HepG2 (cell line): ENCODE measurements around the gene SUPT6H. TPM values are rescaled to one million over a fixed set of nuclear protein-coding genes. Genes with fewer than 3 reads are reported as not detected.
A peak's percentile ranks its signal among the peaks of the same experiment; 100 is the strongest.

Source experiments
- ESRRA ChIP-seq: sonication (generic); formaldehyde crosslinking; IDR thresholded peaks from 2 replicates; pipeline ENCODE4 v1.5.1; 2020; ENCODE audit warnings: mild to moderate bottlenecking, low read depth, missing genetic modification reagents
- GPN1 ChIP-seq: sonication (generic); formaldehyde crosslinking; IDR thresholded peaks from 2 replicates; pipeline ENCODE4 v1.5.1; 2020; ENCODE audit warnings: missing genetic modification reagents, borderline replicate concordance
- HOXA3 ChIP-seq: sonication (generic); formaldehyde crosslinking; IDR thresholded peaks from 2 replicates; pipeline ENCODE4 v1.5.0; 2020; ENCODE audit warnings: missing genetic modification reagents
- PHF5A ChIP-seq: IDR thresholded peaks from one replicate; pipeline ENCODE4 v1.6.1; 2018; ENCODE audit warnings: low read depth, missing genetic modification reagents; ENCODE audit not compliant: unreplicated experiment
- PRPF4 ChIP-seq: fragments of 200-400 bp; formaldehyde crosslinking; IDR thresholded peaks from 2 replicates; pipeline ENCODE4 v1.6.1; 2016; ENCODE audit warnings: low read length, low read depth; ENCODE audit not compliant: poor library complexity, severe bottlenecking
- RARG ChIP-seq: sonication (generic); formaldehyde crosslinking; IDR thresholded peaks from 2 replicates; pipeline ENCODE4 v1.4.0; 2020; ENCODE audit warnings: low read depth, mild to moderate bottlenecking, missing genetic modification reagents
- RCOR2 ChIP-seq: IDR thresholded peaks from 2 replicates; pipeline ENCODE4 v1.6.1; 2016; ENCODE audit warnings: missing biosample characterization, missing genetic modification reagents
- TAF1 ChIP-seq: sonication (generic); formaldehyde crosslinking; IDR thresholded peaks from 2 replicates; pipeline ENCODE4 v1.4.0; 2020; ENCODE audit warnings: missing genetic modification reagents
- ZNF17 ChIP-seq: sonication (generic); formaldehyde crosslinking; IDR thresholded peaks from 2 replicates; pipeline ENCODE4 v1.5.0; 2020; ENCODE audit warnings: mild to moderate bottlenecking, missing genetic modification reagents
- ZNF260 ChIP-seq: sonication (generic); formaldehyde crosslinking; IDR thresholded peaks from 2 replicates; pipeline ENCODE4 v1.4.0; 2020; ENCODE audit warnings: missing genetic modification reagents, low read depth, mild to moderate bottlenecking, borderline replicate concordance
- polyA plus RNA-seq, 8 experiments: library from polyadenylated mRNA; depleted of rRNA in 3 of 8; stranded (reverse) in 7 of 8; unstranded in 1 of 8; fragments of >200 nt; fragmentation: Illumina TruSeq in 4 of 8; extraction: Trizol in 4 of 8; gene quantifications; 2 replicates each; pipeline versions ENCODE4 v1.2.1 to v1.2.3, GENCODE V29; 2011 to 2016; ENCODE audit warnings: low read depth in 4 of 8, missing spikeins in 1 of 8, mixed read lengths in 1 of 8; ENCODE audit not compliant: insufficient read depth in 1 of 8
- total RNA-seq, 5 experiments: library from RNA; depleted of rRNA; stranded (reverse); fragments of >200 nt; fragmentation: Illumina TruSeq; extraction: Trizol; gene quantifications; 2 replicates each; pipeline ENCODE4 v1.2.3, GENCODE V29; 2016; ENCODE audit warnings: low read depth in 1 of 5
- TF ChIP-seq, protein P1 (sequence below): sonication (generic); formaldehyde crosslinking; IDR thresholded peaks from 2 replicates; pipeline ENCODE4 v1.8.0; 2022; ENCODE audit warnings: low read depth, missing genetic modification reagents
- TF ChIP-seq, protein P2 (sequence below): sonication (generic); formaldehyde crosslinking; IDR thresholded peaks from 2 replicates; pipeline ENCODE4; 2020; ENCODE audit warnings: missing genetic modification reagents, mild to moderate bottlenecking, borderline replicate concordance
- TF ChIP-seq, protein P3 (sequence below): IDR thresholded peaks from 2 replicates; pipeline ENCODE4 v1.6.1; 2016; ENCODE audit warnings: missing genetic modification reagents, missing compliant biosample characterization
- TF ChIP-seq, protein P4 (sequence below), 2 experiments: fragments of 450-650 bp in 1 of 2; sonication (generic) in 1 of 2; formaldehyde crosslinking in 1 of 2; IDR thresholded peaks; 2 replicates each; pipeline versions ENCODE4 v1.6.1 to v1.8.0; 2016 to 2022; ENCODE audit warnings: antibody characterized with exemption in 1 of 2, mild to moderate bottlenecking in 1 of 2, missing genetic modification reagents in 1 of 2
- TF ChIP-seq, protein P5 (sequence below): IDR thresholded peaks from 2 replicates; pipeline ENCODE4 v1.6.1; 2012; ENCODE audit warnings: inconsistent platforms

The SUPT6H gene
- total and polyA plus RNA-seq, 2 of the 13 experiments (the other 11 are each of a cell fraction or from before 2014, with no cell fraction given) = 32.7 to 39.9 TPM

DNA sequence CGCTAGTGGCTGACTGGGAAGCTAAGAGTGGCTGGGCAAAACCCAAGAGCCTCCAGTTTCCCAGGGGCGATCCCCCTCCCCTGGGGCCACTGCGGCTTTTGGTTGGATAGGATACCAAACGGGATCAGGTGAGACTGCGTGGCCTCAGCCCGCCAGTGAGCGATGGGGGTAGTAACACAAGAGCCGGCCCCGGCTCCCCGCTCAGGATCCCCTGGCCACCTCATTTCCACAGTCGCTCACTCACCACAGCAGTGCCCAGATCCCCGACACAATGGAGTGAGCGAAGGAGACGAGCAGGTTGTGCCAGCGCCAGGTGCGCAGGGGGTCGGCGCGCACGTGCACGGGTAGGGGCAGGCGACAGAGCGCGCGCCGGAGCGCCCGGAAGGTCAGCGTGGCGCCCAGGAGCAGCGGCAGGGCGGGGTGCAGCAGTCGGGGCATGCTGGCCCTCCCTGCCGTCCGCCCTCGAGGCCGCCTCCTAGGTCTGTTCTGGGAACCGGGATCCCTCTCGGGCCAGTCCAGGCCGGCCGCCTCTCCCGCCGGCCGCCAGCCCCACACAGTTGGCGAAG is 63.7 kb downstream of the SUPT6H start (continued):
- TF ChIP-seq ZNF17 (CRISPR knock-in tag) = no peak
- TF ChIP-seq GPN1 (CRISPR knock-in tag) = no peak
- no peak for TF ChIP-seq RCOR2 (CRISPR knock-in tag)
- no peak for TF ChIP-seq PHF5A (CRISPR knock-in tag)
- TF ChIP-seq PRPF4 = no peak
- TF ChIP-seq, protein P1, sequence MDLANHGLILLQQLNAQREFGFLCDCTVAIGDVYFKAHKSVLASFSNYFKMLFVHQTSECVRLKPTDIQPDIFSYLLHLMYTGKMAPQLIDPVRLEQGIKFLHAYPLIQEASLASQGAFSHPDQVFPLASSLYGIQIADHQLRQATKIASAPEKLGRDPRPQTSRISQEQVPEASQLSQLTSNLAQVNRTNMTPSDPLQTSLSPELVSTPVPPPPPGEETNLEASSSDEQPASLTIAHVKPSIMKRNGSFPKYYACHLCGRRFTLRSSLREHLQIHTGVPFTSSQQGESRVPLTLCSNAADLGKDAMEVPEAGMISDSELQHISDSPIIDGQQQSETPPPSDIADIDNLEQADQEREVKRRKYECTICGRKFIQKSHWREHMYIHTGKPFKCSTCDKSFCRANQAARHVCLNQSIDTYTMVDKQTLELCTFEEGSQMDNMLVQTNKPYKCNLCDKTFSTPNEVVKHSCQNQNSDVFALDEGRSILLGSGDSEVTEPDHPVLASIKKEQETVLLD (CRISPR knock-in tag) = no peak
- TF ChIP-seq RARG = no peak
- peak; percentile 87 for TF ChIP-seq TAF1 (CRISPR knock-in tag)
- TF ChIP-seq, protein P2, sequence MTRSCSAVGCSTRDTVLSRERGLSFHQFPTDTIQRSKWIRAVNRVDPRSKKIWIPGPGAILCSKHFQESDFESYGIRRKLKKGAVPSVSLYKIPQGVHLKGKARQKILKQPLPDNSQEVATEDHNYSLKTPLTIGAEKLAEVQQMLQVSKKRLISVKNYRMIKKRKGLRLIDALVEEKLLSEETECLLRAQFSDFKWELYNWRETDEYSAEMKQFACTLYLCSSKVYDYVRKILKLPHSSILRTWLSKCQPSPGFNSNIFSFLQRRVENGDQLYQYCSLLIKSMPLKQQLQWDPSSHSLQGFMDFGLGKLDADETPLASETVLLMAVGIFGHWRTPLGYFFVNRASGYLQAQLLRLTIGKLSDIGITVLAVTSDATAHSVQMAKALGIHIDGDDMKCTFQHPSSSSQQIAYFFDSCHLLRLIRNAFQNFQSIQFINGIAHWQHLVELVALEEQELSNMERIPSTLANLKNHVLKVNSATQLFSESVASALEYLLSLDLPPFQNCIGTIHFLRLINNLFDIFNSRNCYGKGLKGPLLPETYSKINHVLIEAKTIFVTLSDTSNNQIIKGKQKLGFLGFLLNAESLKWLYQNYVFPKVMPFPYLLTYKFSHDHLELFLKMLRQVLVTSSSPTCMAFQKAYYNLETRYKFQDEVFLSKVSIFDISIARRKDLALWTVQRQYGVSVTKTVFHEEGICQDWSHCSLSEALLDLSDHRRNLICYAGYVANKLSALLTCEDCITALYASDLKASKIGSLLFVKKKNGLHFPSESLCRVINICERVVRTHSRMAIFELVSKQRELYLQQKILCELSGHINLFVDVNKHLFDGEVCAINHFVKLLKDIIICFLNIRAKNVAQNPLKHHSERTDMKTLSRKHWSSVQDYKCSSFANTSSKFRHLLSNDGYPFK (CRISPR knock-in tag) = peak; percentile 19; the same call in 1 of the 2 replicates
- TF ChIP-seq HOXA3 = peak; percentile 27; the same call in 1 of the 2 replicates
- no peak for TF ChIP-seq ZNF260 (CRISPR knock-in tag)
- TF ChIP-seq, protein P3, sequence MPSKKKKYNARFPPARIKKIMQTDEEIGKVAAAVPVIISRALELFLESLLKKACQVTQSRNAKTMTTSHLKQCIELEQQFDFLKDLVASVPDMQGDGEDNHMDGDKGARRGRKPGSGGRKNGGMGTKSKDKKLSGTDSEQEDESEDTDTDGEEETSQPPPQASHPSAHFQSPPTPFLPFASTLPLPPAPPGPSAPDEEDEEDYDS = no peak; the same call in 1 of the 2 replicates
- TF ChIP-seq, protein P4, sequence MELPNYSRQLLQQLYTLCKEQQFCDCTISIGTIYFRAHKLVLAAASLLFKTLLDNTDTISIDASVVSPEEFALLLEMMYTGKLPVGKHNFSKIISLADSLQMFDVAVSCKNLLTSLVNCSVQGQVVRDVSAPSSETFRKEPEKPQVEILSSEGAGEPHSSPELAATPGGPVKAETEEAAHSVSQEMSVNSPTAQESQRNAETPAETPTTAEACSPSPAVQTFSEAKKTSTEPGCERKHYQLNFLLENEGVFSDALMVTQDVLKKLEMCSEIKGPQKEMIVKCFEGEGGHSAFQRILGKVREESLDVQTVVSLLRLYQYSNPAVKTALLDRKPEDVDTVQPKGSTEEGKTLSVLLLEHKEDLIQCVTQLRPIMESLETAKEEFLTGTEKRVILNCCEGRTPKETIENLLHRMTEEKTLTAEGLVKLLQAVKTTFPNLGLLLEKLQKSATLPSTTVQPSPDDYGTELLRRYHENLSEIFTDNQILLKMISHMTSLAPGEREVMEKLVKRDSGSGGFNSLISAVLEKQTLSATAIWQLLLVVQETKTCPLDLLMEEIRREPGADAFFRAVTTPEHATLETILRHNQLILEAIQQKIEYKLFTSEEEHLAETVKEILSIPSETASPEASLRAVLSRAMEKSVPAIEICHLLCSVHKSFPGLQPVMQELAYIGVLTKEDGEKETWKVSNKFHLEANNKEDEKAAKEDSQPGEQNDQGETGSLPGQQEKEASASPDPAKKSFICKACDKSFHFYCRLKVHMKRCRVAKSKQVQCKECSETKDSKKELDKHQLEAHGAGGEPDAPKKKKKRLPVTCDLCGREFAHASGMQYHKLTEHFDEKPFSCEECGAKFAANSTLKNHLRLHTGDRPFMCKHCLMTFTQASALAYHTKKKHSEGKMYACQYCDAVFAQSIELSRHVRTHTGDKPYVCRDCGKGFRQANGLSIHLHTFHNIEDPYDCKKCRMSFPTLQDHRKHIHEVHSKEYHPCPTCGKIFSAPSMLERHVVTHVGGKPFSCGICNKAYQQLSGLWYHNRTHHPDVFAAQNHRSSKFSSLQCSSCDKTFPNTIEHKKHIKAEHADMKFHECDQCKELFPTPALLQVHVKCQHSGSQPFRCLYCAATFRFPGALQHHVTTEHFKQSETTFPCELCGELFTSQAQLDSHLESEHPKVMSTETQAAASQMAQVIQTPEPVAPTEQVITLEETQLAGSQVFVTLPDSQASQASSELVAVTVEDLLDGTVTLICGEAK (IDR thresholded peaks at IDR 0.05) = no peak
- TF ChIP-seq, protein P4 (CRISPR knock-in tag; IDR thresholded peaks at IDR 0.05) = peak; percentile 63
- TF ChIP-seq, protein P5, sequence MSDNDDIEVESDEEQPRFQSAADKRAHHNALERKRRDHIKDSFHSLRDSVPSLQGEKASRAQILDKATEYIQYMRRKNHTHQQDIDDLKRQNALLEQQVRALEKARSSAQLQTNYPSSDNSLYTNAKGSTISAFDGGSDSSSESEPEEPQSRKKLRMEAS = peak; percentile 94
- 0 out of 2 replicates have a peak, but pooled peaks have one; percentile 10 for TF ChIP-seq ESRRA (CRISPR knock-in tag)
